HUES48 (cell line): Measurements from ENCODE around the gene MAPK6.
"Not testable (repeated sequence)": the region's sequence is repeated elsewhere in the genome, so short reads cannot be mapped to it uniquely, and the experiment has no call there.

ENCODE experiments used
- H3K27ac ChIP-seq: one replicate; pipeline ENCODE4 v1.7.0; 2013; ENCODE audit warnings: low read depth, low read length, inconsistent platforms
- H3K27me3 ChIP-seq: 2 replicates; pipeline ENCODE4 v1.6.1; 2013; ENCODE audit warnings: mild to moderate bottlenecking, low read length; ENCODE audit not compliant: control insufficient read depth, insufficient read depth
- H3K36me3 ChIP-seq: 2 replicates; pipeline ENCODE4 v1.6.1; 2013; ENCODE audit warnings: low read length; ENCODE audit not compliant: control insufficient read depth, insufficient read depth
- H3K4me1 ChIP-seq: 2 replicates; pipeline ENCODE4 v1.6.1; 2013; ENCODE audit warnings: mild to moderate bottlenecking, low read length; ENCODE audit not compliant: control insufficient read depth, insufficient read depth
- H3K4me3 ChIP-seq: 2 replicates; pipeline ENCODE4 v1.5.1; 2013; ENCODE audit warnings: mild to moderate bottlenecking, low read depth, low read length
- H3K9ac ChIP-seq: 2 replicates; pipeline ENCODE4 v1.6.1; 2013; ENCODE audit warnings: mild to moderate bottlenecking, low read depth, low read length, moderate library complexity
- H3K9me3 ChIP-seq: 2 replicates; pipeline ENCODE4 v1.6.1; 2013; ENCODE audit warnings: low read length; ENCODE audit not compliant: control insufficient read depth, insufficient read depth

The MAPK6 gene

DNA sequence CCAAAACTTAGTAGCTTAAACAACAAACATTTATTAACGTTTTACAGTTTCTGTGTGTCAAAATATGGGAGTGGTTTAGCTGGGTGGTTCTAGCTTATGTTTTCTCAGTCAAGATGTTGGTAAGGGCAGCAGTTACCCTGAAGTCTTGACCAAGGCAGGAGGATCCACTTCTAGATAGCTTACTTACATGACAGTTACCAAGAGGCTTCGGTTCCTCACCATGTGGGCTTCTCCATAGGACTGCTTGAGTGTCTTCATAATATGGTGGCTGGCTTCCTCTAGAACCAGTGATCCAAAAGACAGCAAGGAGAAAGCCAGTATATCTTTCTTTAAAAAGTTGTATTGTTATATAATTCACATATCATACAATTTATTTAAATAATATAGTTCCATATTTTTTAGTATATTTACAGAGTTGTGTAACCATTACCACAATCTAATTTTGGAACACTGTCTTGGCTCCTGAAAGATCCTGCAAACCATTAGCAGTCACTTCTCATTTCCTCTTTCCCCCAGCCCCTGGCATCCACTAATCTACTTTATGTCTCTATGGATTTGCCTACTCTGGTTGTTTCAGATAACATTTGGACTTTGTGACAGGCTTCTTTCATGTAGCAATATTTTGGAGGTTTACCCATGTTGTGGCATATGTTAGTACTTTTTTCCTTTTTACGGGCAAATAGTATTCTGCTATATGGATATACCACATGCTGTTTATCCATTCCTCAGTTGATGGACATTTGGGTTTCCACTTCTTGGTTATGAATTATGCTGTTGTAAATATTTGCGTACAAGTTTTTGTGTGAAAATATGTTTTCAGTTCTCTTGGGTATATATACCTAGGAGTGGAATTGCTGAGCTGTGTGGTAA is 33.3 kb downstream of the MAPK6 start:
- Histone ChIP-seq H3K27ac (no peak overlapping the region), H3K27me3 (no peaks in the 10 kb centered on the region), H3K9me3 (no peaks in the 10 kb centered on the region), H3K36me3 (peaks cover 70% of the 10 kb centered on the region), H3K4me1 (no peaks in the 10 kb centered on the region), H3K9ac (no peak overlapping the region), H3K4me3 (no peak overlapping the region)

- no peak overlapping the region for H3K27ac ChIP-seq
- H3K36me3 ChIP-seq: peaks cover 83% of the 10 kb centered on the region
Measured at GRCh38 chr15:52054381-52054780, 35.4 kb downstream of the MAPK6 start.

DNA sequence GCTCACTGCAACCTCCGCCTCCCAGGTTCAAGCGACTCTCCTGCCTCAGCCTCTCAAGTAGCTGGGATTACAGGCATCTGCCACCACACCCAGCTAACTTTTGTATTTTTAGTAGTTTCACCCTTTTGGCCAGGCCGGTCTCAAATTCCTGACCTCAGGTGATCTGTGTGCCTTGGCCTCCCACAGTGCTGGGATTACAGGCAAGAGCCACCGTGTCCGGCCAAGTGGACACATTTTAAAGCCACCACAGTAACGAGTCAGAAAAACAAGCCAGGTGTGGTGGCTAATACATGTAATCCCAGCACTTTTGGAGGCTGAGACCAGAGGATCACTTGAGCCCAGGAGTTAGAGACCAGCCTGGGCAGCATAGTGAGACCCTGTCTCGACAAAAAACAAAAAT is 35.8 kb downstream of the MAPK6 start:
- not testable (repeated sequence) for H3K9me3 ChIP-seq, H3K27me3 ChIP-seq, H3K4me1 ChIP-seq, H3K4me3 ChIP-seq, H3K9ac ChIP-seq, H3K27ac ChIP-seq
- peaks cover 85% of the 10 kb centered on the region for H3K36me3 ChIP-seq

More at GRCh38 chr15:52054381-52054780, 35.4 kb downstream of the MAPK6 start:
- no peaks in the 10 kb centered on the region for H3K27me3 ChIP-seq
- no peak overlapping the region for H3K4me3 ChIP-seq
- no peaks in the 10 kb centered on the region for H3K4me1 ChIP-seq
- H3K9ac ChIP-seq: no peak overlapping the region
- H3K9me3 ChIP-seq: no peaks in the 10 kb centered on the region

DNA sequence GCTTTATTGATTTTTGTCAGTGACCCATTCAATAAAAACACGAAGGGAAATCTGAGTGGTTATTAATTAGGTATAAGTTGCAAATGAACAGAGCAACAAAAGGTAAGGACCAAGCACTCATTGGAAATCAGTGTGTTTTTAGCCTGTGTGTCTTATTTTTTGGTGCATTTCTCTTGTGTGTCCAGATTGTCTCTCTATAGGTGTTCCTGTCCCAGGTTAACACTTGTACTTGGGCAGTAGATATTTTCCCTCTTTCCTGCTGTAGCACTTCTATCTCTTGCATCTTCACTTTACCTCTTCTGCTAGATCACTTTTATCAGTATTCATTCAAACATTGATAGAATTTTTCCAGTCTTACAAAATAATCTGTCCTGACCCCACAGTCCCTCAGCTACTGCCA is 37.0 kb downstream of the MAPK6 start:
- Histone ChIP-seq H3K36me3 (peaks cover 86% of the 10 kb centered on the region), H3K9me3 (no peaks in the 10 kb centered on the region), H3K27me3 (no peaks in the 10 kb centered on the region), H3K4me3 (no peak overlapping the region), H3K9ac (no peak overlapping the region), H3K4me1 (no peaks in the 10 kb centered on the region), H3K27ac (no peak overlapping the region)

GRCh38 chr15:52056496-52056895 is 37.5 kb downstream of the MAPK6 start:
- no peak overlapping the region for H3K9ac ChIP-seq
- peaks cover 88% of the 10 kb centered on the region for H3K36me3 ChIP-seq

DNA sequence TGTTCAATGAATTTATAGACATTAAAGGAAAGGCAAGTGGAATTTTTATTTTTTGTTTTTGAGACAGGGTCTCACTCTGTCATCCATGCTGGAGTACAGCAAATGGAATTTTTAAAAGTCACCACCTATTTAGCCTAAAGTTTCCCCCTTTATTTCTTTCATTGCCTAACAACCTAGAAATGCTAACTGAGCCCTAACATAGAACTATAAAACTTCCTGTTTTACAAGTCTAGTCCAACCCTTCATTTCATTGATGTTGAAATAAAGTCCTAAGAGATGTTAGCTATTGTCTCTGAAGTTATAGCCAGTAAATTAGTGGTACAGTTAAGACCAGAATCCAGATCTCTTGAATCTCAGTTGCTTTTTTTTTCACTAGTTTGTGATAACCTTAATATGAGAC is 39.0 kb downstream of the MAPK6 start:
- peaks cover 89% of the 10 kb centered on the region for H3K36me3 ChIP-seq
- H3K9ac ChIP-seq: no peak overlapping the region
- H3K27ac ChIP-seq: no peak overlapping the region
- H3K9me3 ChIP-seq: no peaks in the 10 kb centered on the region
- no peak overlapping the region for H3K4me3 ChIP-seq
- no peaks in the 10 kb centered on the region for H3K4me1 ChIP-seq
- no peaks in the 10 kb centered on the region for H3K27me3 ChIP-seq

More at GRCh38 chr15:52056496-52056895, 37.5 kb downstream of the MAPK6 start:
- no peak overlapping the region for H3K4me3 ChIP-seq
- H3K9me3 ChIP-seq: no peaks in the 10 kb centered on the region
- no peaks in the 10 kb centered on the region for H3K27me3 ChIP-seq
- no peak overlapping the region for H3K27ac ChIP-seq
- no peaks in the 10 kb centered on the region for H3K4me1 ChIP-seq

DNA sequence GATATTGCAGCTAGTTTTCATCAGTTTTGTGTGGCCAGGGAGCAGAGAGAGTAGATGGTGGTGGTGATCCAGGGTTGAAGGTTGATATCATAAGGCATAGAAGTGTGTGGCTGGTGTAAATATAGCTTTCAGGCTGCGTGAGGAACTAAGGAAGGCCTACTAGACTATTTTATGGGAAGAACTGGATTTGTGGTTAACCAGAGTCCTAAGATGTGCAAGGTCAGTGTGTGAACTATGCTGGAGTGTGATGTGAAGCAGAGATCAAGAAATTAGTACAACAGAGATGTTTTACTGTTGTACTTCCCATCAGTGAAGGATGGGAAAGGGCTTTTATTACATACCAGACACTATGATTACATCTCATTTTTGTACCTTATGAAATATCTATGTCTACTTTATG is 41.5 kb downstream of the MAPK6 start:
- Histone ChIP-seq H3K27me3 (no peaks in the 10 kb centered on the region), H3K9ac (no peak overlapping the region), H3K4me3 (no peak overlapping the region), H3K36me3 (peaks cover 95% of the 10 kb centered on the region), H3K9me3 (no peaks in the 10 kb centered on the region), H3K4me1 (no peaks in the 10 kb centered on the region), H3K27ac (no peak overlapping the region)

GRCh38 chr15:52066842-52067544 is 48.0 kb downstream of the MAPK6 start:
- no peaks in the 10 kb centered on the region for H3K9me3 ChIP-seq
- peaks cover 7% of the 10 kb centered on the region; the same call in 1 of the 2 replicates for H3K4me1 ChIP-seq
- H3K9ac ChIP-seq: no peak overlapping the region
- H3K27me3 ChIP-seq: no peaks in the 10 kb centered on the region
- no peak overlapping the region for H3K27ac ChIP-seq
- H3K4me3 ChIP-seq: no peak overlapping the region
- H3K36me3 ChIP-seq: peaks cover 31% of the 10 kb centered on the region

- Histone ChIP-seq H3K4me1 (peaks cover 7% of the 10 kb centered on the region; the same call in 1 of the 2 replicates), H3K27me3 (no peaks in the 10 kb centered on the region), H3K9ac (no peak overlapping the region), H3K9me3 (no peaks in the 10 kb centered on the region), H3K4me3 (no peak overlapping the region), H3K27ac (no peak overlapping the region), H3K36me3 (peaks cover 26% of the 10 kb centered on the region)
Measured at GRCh38 chr15:52067545-52067926, 48.5 kb downstream of the MAPK6 start.

GRCh38 chr15:52068004-52068615 is 49.1 kb downstream of the MAPK6 start:
- Histone ChIP-seq H3K9ac (no peak overlapping the region), H3K36me3 (peaks cover 20% of the 10 kb centered on the region), H3K4me3 (no peak overlapping the region), H3K9me3 (no peaks in the 10 kb centered on the region), H3K27ac (no peak overlapping the region), H3K27me3 (no peaks in the 10 kb centered on the region), H3K4me1 (peaks cover 7% of the 10 kb centered on the region; the same call in 1 of the 2 replicates)

GRCh38 chr15:52069559-52069958 is 50.5 kb downstream of the MAPK6 start:
- Histone ChIP-seq H3K36me3 (peaks cover 9% of the 10 kb centered on the region), H3K9ac (no peak overlapping the region), H3K4me3 (no peak overlapping the region), H3K9me3 (no peaks in the 10 kb centered on the region), H3K27me3 (no peaks in the 10 kb centered on the region), H3K27ac (no peak overlapping the region), H3K4me1 (peaks cover 7% of the 10 kb centered on the region; the same call in 1 of the 2 replicates)
